K562 (cell line): Measurements from ENCODE around the gene MRRF.

ENCODE experiments used
- CCAR2 ChIP-seq: fragments of 200-400 bp; formaldehyde crosslinking; IDR thresholded peaks from 2 replicates; pipeline ENCODE4 v1.6.1; 2017; ENCODE audit warnings: mild to moderate bottlenecking, low read depth, low read length
- CHD1 ChIP-seq: fragments of 200-600 bp; sonication (generic); IDR thresholded peaks from one replicate; pipeline ENCODE4 v1.6.1; 2012; ENCODE audit warnings: mild to moderate bottlenecking, moderate library complexity, low read length, inconsistent platforms
- CTCF ChIP-seq, 3 experiments: IDR thresholded peaks in 2 of 3; conservative IDR thresholded peaks in 1 of 3; 2 replicates each; pipeline ENCODE4 v1.5.1; 2011 to 2012; ENCODE audit warnings: low read length in 3 of 3, mild to moderate bottlenecking in 3 of 3, control low read depth in 2 of 3, improper control_type of control experiment in 1 of 3, inconsistent platforms in 1 of 3, low read depth in 1 of 3, mixed read lengths in 1 of 3, moderate library complexity in 1 of 3; ENCODE audit not compliant: insufficient read depth in 2 of 3
- ETV6 ChIP-seq, 3 experiments: fragments of 150-350 bp in 1 of 3; sonication (generic) in 1 of 3; formaldehyde crosslinking in 1 of 3; IDR thresholded peaks; 2 replicates each; pipeline versions ENCODE4 v1.6.1 to v1.8.0; 2014 to 2022; ENCODE audit warnings: borderline replicate concordance in 2 of 3, low read depth in 2 of 3, antibody characterized with exemption in 1 of 3, low read length in 1 of 3, mild to moderate bottlenecking in 1 of 3, missing genetic modification reagents in 1 of 3
- EZH2 ChIP-seq: IDR thresholded peaks from 2 replicates; pipeline ENCODE4 v1.6.1; 2012; ENCODE audit warnings: low read depth, mild to moderate bottlenecking, inconsistent platforms, low read length, borderline replicate concordance
- TCF7L2 ChIP-seq: fragments of 150-350 bp; IDR thresholded peaks from 2 replicates; pipeline ENCODE4 v1.6.1; 2016; ENCODE audit warnings: low read depth, mild to moderate bottlenecking, low read length, moderate library complexity
- U2AF1 ChIP-seq: fragments of 200-400 bp; formaldehyde crosslinking; optimal IDR thresholded peaks from 2 replicates; pipeline ENCODE3; 2017; ENCODE audit warnings: mild to moderate bottlenecking, low read depth, low read length, moderate library complexity
- ZNF274 ChIP-seq: IDR thresholded peaks from 2 replicates; pipeline ENCODE4 v1.6.1; 2011; ENCODE audit warnings: low read depth, mild to moderate bottlenecking, low read length, moderate library complexity, borderline replicate concordance

DNA sequence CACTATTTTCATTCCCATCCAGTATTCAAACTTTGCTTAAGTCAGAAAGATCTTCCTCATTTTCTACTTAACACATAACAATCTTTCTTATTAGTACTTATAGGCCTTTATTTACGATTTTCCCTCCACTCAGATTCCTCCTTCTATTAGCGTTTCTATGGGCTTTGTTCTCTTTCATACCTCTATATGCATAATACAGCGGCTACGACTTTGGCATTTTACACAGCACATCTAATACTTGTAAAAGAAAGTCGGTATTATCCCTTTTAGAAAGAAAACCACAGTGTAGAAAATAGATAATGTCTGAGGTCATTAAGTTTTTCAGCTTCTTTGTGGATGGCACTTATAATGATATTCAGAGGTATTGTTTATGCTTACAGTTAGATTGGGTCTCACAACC lies 8.5 kb upstream of the MRRF start:
- TF ChIP-seq CCAR2 = no peak
- no peak for TF ChIP-seq TCF7L2
- no peak for TF ChIP-seq CHD1
- no peak for TF ChIP-seq ETV6 (IDR thresholded peaks at IDR 0.05; ENCODE audit: borderline replicate concordance in 1 of 2, low read depth in 2 of 2, low read length in 1 of 2)
- TF ChIP-seq ETV6 (CRISPR knock-in tag; IDR thresholded peaks at IDR 0.05; ENCODE audit: borderline replicate concordance) = no peak
- TF ChIP-seq U2AF1 = no peak
- no peak for TF ChIP-seq ZNF274
- no peak for TF ChIP-seq CTCF (IDR thresholded peaks at IDR 0.05 in 2 of 3, conservative IDR thresholded peaks at IDR 0.05 in 1 of 3; ENCODE audit: insufficient read depth in 2 of 3, low read depth in 1 of 3, low read length in 3 of 3)
- TF ChIP-seq EZH2 = no peak
